ENCODE measurements around the gene XPR1. TPM values are rescaled to one million over a fixed set of nuclear protein-coding genes. Genes with fewer than 3 reads are reported as not detected.
"Not testable (repeated sequence)": the region's sequence is repeated elsewhere in the genome, so short reads cannot be mapped to it uniquely, and the experiment has no call there.

Gene XPR1
- total and polyA plus RNA-seq, 9 donors: 5.7 to 34.1 (median 17.3) TPM

GRCh38 chr1:180698580-180698979, 66.8 kb downstream of the XPR1 start:
- no peaks in the 10 kb centered on the region for H3K9me3 ChIP-seq
- DNase-seq: no peak
- H3K27ac ChIP-seq: no peak overlapping the region
- intact Hi-C loops (cut with DNase I): no loop called here
- no peaks in the 10 kb centered on the region for H3K27me3 ChIP-seq
- no peak overlapping the region for H3K4me3 ChIP-seq
- H3K4me1 ChIP-seq (ENCODE audit: insufficient read depth): no peaks in the 10 kb centered on the region
- TF ChIP-seq CTCF (IDR thresholded peaks at IDR 0.05): no peak
- no peak for TF ChIP-seq EP300 (IDR thresholded peaks at IDR 0.05)
- TF ChIP-seq POLR2A (IDR thresholded peaks at IDR 0.05): no peak
- H3K36me3 ChIP-seq: no peaks in the 10 kb centered on the region
- 95 to 100% (median 100%) methylated on average over 1 of the region's 1 CpG for WGBS, 3 donors

- 92 to 100% (median 95%) methylated on average over 2 of the region's 2 CpGs for WGBS, 3 donors
- H3K4me1 ChIP-seq (ENCODE audit: insufficient read depth); intact Hi-C loops (cut with DNase I); H3K27me3 ChIP-seq; H3K36me3 ChIP-seq; H3K4me3 ChIP-seq; H3K9me3 ChIP-seq; H3K27ac ChIP-seq; DNase-seq: not testable (repeated sequence)
Measured at GRCh38 chr1:180702376-180702775, 70.6 kb downstream of the XPR1 start.

GRCh38 chr1:180710746-180711145, 78.9 kb downstream of the XPR1 start:
- H3K36me3 ChIP-seq; intact Hi-C loops (cut with DNase I); H3K9me3 ChIP-seq; H3K27ac ChIP-seq; H3K27me3 ChIP-seq; H3K4me1 ChIP-seq (ENCODE audit: insufficient read depth); DNase-seq; H3K4me3 ChIP-seq: not testable (repeated sequence)
- 92 to 100% (median 98%) methylated on average over 1 to 30 of the region's 30 CpGs for WGBS, 3 donors

- H3K4me1 ChIP-seq (ENCODE audit: insufficient read depth); H3K27ac ChIP-seq; DNase-seq; H3K4me3 ChIP-seq; H3K27me3 ChIP-seq; intact Hi-C loops (cut with DNase I); H3K36me3 ChIP-seq; H3K9me3 ChIP-seq: not testable (repeated sequence)
- WGBS, 3 donors: 96 to 98% (median 98%) methylated on average over 14 to 19 of the region's 19 CpGs
Measured at GRCh38 chr1:180711260-180711659, 79.4 kb downstream of the XPR1 start.

GRCh38 chr1:180720753-180721152, 88.9 kb downstream of the XPR1 start:
- DNase-seq: no peak
- Histone ChIP-seq H3K4me3 (no peak overlapping the region), H3K27me3 (no peaks in the 10 kb centered on the region), H3K27ac (no peak overlapping the region), H3K9me3 (no peaks in the 10 kb centered on the region), H3K4me1 (ENCODE audit: insufficient read depth) (no peaks in the 10 kb centered on the region), H3K36me3 (no peaks in the 10 kb centered on the region)
- 95 to 99% (median 96%) methylated on average over 4 of the region's 4 CpGs for WGBS, 3 donors
- intact Hi-C loops (cut with DNase I): no loop called here
- TF ChIP-seq CTCF (IDR thresholded peaks at IDR 0.05) (no peak), POLR2A (IDR thresholded peaks at IDR 0.05) (no peak), EP300 (IDR thresholded peaks at IDR 0.05) (no peak)

GRCh38 chr1:180722586-180722985, 90.8 kb downstream of the XPR1 start:
- WGBS, 3 donors: 72 to 73% (median 72%) methylated on average over 1 of the region's 1 CpG
- TF ChIP-seq POLR2A (IDR thresholded peaks at IDR 0.05): no peak
- TF ChIP-seq CTCF (IDR thresholded peaks at IDR 0.05): no peak
- TF ChIP-seq EP300 (IDR thresholded peaks at IDR 0.05): no peak
- no peaks in the 10 kb centered on the region for H3K36me3 ChIP-seq
- H3K27me3 ChIP-seq: no peaks in the 10 kb centered on the region
- no peak for DNase-seq
- H3K9me3 ChIP-seq: no peaks in the 10 kb centered on the region
- no peaks in the 10 kb centered on the region for H3K4me1 ChIP-seq (ENCODE audit: insufficient read depth)
- no peak overlapping the region for H3K4me3 ChIP-seq
- no peak overlapping the region for H3K27ac ChIP-seq
- intact Hi-C loops (cut with DNase I): no loop called here
